Spinal cord (tissue), 10 donors: ENCODE data around the gene JAG1. TPM values are rescaled to one million over a fixed set of nuclear protein-coding genes. Genes with fewer than 3 reads are reported as not detected.

Experiments used
- DNase-seq, 6 donors: peaks; one replicate each; pipeline versions ENCODE4 v3.0.0 to v3.0.0-alpha.2; 2013 to 2015; ENCODE audit warnings: low spot score in 6 of 6, low read depth in 4 of 6
- H3K27ac ChIP-seq: one replicate; pipeline ENCODE4 v1.5.1; 2013; ENCODE audit warnings: low read depth, low read length, control low read depth
- H3K27me3 ChIP-seq: one replicate; pipeline ENCODE4 v1.6.1; 2013; ENCODE audit warnings: low read length; ENCODE audit not compliant: control insufficient read depth, insufficient read depth
- H3K36me3 ChIP-seq: one replicate; pipeline ENCODE4 v1.6.1; 2013; ENCODE audit warnings: low read length; ENCODE audit not compliant: control insufficient read depth, insufficient read depth
- H3K4me1 ChIP-seq: one replicate; pipeline ENCODE4 v1.6.1; 2013; ENCODE audit warnings: low read length; ENCODE audit not compliant: control insufficient read depth, insufficient read depth
- H3K4me3 ChIP-seq: one replicate; pipeline ENCODE4 v1.5.1; 2013; ENCODE audit warnings: low read depth, low read length, control low read depth
- H3K9me3 ChIP-seq: one replicate; pipeline ENCODE4 v1.6.1; 2013; ENCODE audit warnings: low read length; ENCODE audit not compliant: control insufficient read depth, insufficient read depth
- WGBS: methylation state at CpG from one replicate; pipeline ENCODE4 v1.1.5; 2013; ENCODE audit warnings: missing lambda C conversion rate; ENCODE audit not compliant: insufficient coverage; 5-methylcytosine and 5-hydroxymethylcytosine counted together
- polyA plus RNA-seq, 2 donors: library from polyadenylated mRNA; unstranded; fragments of 120-200 nt; gene quantifications; one replicate each; pipeline ENCODE4 v1.2.1, GENCODE V29; 2013; ENCODE audit not compliant: insufficient read length in 2 of 2
- total RNA-seq, 2 donors: library from RNA; depleted of rRNA in 1 of 2; stranded (reverse); fragments of 120-200 nt in 1 of 2; fragments of >200 nt in 1 of 2; gene quantifications; one replicate each; pipeline versions ENCODE4 v1.2.3 to v1.2.4, GENCODE V29; 2013 to 2014
- donor health status: healthy.

JAG1 gene
- total and polyA plus RNA-seq, 4 donors: 24.5 to 74.5 (median 47.3) TPM

DNA sequence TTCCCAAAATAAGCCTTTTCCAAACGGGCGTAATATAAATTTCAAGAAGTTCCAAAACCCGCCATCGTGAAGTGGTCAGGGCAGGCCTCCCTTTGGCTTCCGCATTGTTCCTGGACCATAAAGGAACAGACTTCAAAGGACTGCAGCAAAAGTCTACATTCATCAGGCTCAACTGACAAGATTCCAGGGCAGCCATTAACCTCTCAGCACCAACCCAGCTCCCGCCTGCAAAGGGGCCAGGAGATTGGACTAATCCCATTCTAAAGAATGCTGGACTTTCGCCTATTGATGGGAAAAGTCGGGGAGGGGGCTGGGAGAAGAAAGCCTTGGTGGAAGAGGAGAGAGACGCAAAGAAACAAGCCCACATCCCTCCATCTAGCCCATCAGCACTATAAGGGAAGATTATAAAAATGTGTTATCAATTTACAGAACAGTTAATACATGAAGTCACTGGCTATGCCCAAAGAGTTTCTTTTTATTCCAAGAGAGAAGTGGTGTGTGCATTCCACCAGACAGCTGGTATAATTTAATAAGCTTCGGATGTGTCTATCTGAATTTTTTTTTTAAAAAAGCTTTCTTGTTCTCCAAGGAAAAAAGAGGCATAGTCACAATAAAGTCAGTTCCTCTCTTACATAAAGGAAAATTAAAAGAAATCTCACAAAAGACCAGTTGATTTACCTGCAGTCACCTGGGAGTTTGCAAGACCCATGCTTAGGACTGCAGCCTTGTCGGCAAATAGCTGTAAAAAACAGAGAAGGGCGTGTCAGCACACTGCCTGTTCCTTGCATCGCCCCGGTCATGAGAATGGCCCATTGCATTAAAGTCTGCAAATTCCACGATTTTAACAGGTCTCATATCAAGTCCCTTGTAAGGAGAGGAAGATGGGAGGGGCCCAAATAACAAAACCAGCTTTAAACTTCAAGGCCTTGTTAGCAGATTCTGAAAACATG lies 17.8 kb downstream of the JAG1 start:
- Histone ChIP-seq H3K27me3 (no peaks in the 10 kb centered on the region), H3K4me1 (peaks cover 26% of the 10 kb centered on the region), H3K27ac (no peak overlapping the region), H3K36me3 (peaks cover 23% of the 10 kb centered on the region), H3K4me3 (no peak overlapping the region), H3K9me3 (no peaks in the 10 kb centered on the region)
- WGBS: 66% methylated on average over 7 of the region's 15 CpGs
- DNase-seq: peak in 1 of 6 donors; percentile 28

DNA sequence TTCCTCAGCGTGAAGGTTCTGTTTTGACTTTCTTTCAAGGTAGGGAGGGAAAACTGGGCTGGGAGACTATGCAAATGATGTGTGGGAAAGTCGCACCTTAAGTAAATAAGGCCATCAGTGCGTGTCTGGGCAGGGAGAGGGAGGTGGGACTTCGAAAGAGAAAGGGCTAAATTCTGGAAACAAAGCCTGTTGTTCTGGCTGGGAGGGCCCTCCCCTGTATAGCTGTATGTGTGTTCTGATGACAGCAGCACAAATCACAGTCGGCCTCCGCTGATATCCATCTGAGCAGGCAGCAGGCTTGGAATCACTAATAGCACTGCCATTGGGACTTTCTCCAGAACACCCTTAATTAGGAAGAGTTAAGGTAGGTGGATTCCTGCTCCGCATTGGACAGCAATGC lies 19.2 kb downstream of the JAG1 start:
- no peak overlapping the region for H3K27ac ChIP-seq
- no peak overlapping the region for H3K4me3 ChIP-seq
- peaks cover 36% of the 10 kb centered on the region for H3K4me1 ChIP-seq
- DNase-seq: peak in 1 of 6 donors; percentile 43
- H3K27me3 ChIP-seq: no peaks in the 10 kb centered on the region
- WGBS: 79% methylated on average over 3 of the region's 7 CpGs
- H3K9me3 ChIP-seq: no peaks in the 10 kb centered on the region
- H3K36me3 ChIP-seq: peaks cover 23% of the 10 kb centered on the region

DNA sequence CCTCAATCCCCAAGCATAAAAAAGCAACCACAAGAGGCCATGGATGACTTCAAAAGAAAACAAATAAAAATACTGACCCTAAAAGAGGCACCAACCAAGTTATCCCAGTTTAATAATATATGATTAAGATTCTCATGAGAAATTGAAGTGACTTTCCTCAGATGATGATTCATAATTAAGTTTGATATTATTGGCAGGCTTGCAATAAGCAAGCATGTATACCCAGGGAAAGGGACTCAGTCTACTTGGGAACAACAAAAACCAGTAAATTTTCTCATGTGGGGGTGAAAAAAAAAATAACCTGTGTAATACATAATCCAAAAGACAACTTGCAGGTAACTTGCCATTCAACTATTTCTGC lies 19.6 kb downstream of the JAG1 start:
- no peak overlapping the region for H3K4me3 ChIP-seq
- no peaks in the 10 kb centered on the region for H3K9me3 ChIP-seq
- peak overlapping the region; percentile 54 for H3K27ac ChIP-seq
- H3K27me3 ChIP-seq: no peaks in the 10 kb centered on the region
- DNase-seq: no peak
- peaks cover 23% of the 10 kb centered on the region for H3K36me3 ChIP-seq
- H3K4me1 ChIP-seq: peaks cover 38% of the 10 kb centered on the region

DNA sequence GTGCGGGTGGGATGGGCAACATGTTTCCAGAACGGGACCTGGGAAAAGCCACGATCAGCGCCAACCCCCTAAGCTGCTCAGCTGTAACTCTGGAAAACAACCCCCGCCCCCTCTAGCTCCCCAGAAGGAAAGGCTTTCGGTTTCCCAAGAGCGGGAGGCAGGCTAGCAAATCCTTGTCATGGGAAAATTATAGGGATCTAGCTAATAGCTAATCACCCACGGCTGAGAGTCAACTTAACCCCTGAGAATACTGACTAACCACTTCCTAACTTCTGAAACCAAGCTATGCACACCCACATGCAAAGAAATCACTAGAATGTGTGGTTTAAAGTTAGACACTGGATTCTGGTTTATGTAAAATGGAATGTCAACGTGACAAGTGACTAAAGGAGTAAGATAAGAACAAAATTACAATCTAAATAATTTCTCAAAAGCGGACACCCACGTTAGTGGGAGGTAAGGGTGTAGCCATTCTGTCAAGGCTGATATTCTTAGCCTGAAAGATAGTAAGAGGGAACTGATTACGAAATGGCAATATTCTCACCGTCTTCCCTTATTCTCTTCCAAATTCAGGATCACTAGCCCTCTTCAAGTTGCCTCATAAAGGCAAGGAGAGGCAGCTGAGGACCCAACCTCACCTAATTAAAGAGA lies 20.1 kb downstream of the JAG1 start:
- H3K4me3 ChIP-seq: no peak overlapping the region
- peak overlapping the region; percentile 54 for H3K27ac ChIP-seq
- H3K36me3 ChIP-seq: peaks cover 23% of the 10 kb centered on the region

DNA sequence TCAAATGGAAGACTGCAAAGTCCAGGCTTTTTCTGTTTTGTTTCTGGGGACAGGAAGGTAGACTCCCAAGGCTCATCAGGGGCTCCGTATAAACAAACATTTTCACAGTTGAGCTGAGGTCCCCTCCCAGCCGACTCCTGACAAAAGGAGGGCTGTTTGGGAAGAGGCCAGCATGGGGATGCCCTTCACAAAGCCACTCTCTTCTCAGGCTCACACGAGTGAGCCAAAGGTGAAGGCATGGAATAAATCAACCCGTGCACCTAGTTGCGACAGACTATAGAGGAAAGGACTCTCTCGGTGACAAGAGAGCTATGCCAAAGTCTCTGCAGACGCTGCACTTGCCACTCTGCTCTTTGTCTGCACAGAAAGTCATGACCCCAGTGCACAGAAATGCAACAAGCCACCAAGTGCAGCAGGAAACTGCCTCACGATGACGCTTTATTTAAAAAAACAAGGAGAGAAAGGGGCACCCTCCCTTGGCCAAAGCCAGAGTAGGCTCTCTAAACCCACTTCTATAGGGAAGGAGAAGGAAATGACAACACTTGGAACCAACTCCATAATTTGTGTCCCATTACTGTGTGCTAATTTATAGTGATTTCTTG lies 21.0 kb downstream of the JAG1 start:
- no peaks in the 10 kb centered on the region for H3K9me3 ChIP-seq
- peaks cover 38% of the 10 kb centered on the region for H3K4me1 ChIP-seq
- peak in 2 of 6 donors; percentile 70 to 84 for DNase-seq
- WGBS: 17% methylated on average over 6 of the region's 9 CpGs
- H3K36me3 ChIP-seq: peaks cover 21% of the 10 kb centered on the region
- H3K27ac ChIP-seq: peak overlapping the region; percentile 54
- no peaks in the 10 kb centered on the region for H3K27me3 ChIP-seq
- H3K4me3 ChIP-seq: no peak overlapping the region

More for the DNA sequence above, 20.1 kb downstream of the JAG1 start:
- no peak for DNase-seq
- 75% methylated on average over 2 of the region's 13 CpGs for WGBS
- no peaks in the 10 kb centered on the region for H3K27me3 ChIP-seq
- peaks cover 39% of the 10 kb centered on the region for H3K4me1 ChIP-seq
- no peaks in the 10 kb centered on the region for H3K9me3 ChIP-seq

DNA sequence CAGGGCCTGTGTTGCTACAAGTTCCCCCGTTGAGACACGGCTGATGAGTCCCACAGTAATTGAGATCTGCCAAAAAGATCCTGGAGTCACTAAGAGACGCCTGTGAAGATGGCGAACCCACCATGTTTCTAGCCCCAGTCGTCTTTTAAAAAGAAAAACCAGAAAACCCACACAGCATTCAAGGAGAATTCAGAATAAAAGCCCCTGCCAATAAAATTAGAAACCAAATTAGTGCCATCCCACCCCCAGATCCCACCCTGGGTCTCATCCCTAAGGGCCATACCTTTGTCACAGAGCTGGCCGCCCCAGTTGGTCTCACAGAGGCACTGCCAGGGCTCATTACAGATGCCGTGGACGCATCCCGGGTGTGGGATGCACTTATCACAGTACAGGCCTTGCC lies 21.6 kb downstream of the JAG1 start:
- 43% methylated on average over 9 of the region's 9 CpGs for WGBS

DNA sequence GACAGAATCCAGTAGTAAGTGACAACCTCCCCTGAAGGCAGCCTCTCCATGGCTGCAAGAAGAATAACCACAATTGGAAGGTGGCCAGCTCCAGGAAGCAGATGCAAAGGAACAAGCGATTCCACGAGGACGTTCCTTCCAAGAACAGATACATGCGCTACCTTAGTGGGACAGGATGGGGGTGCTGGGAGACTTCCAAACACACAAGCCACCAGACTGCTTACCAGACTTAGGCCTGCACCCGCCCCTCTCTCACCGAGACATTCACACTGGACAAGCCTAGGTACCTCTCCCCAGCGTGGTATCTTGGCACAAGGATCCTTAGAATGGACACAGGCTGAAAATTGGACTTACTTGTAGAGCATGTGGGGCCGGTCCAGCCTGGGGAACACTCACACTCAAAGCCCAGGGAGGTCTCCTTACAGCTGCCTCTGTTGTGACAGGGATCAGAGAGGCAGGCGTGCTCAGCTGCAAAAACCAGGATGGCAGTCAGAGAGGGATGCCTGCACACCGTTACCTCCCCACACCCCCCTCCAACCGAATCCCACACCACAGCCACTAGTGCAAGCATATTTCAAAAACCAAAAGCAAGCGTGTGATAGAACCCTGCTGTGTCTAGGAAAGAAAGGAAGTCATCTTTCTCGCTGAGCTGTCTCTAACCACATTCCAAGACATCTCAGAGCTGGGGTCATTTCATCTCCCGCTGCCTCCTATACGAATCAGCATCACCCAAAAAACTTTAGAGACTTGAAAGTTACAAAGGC lies 22.4 kb downstream of the JAG1 start:
- peak in 2 of 6 donors; percentile 68 to 76 for DNase-seq
- H3K4me1 ChIP-seq: peaks cover 41% of the 10 kb centered on the region
- WGBS: 49% methylated on average over 6 of the region's 15 CpGs
- no peaks in the 10 kb centered on the region for H3K9me3 ChIP-seq
- peak overlapping the region; percentile 54 for H3K27ac ChIP-seq
- no peak overlapping the region for H3K4me3 ChIP-seq
- H3K27me3 ChIP-seq: no peaks in the 10 kb centered on the region
- H3K36me3 ChIP-seq: peaks cover 30% of the 10 kb centered on the region

More for the DNA sequence above, 21.6 kb downstream of the JAG1 start:
- no peak for DNase-seq
- H3K27me3 ChIP-seq: no peaks in the 10 kb centered on the region
- H3K9me3 ChIP-seq: no peaks in the 10 kb centered on the region
- H3K4me1 ChIP-seq: peaks cover 41% of the 10 kb centered on the region
- H3K36me3 ChIP-seq: peaks cover 24% of the 10 kb centered on the region
- H3K4me3 ChIP-seq: no peak overlapping the region
- peak overlapping the region; percentile 54 for H3K27ac ChIP-seq

DNA sequence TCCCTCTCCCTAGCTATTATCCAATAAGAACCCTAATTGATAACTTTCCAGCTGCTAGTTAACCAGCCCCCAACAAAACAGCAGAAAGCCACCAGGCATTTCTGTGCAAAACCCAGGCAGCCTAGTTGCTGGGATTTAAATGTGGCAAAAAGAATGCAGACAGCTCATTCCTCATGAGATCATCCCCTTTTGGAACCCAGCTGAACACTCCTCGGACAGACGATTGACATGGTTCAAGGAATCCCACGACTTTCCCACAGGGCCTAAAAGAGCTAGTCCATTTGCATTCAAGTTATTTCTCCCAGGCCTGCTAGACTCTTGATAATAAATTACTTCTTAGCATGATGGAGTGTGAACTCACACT lies 24.0 kb downstream of the JAG1 start:
- peaks cover 42% of the 10 kb centered on the region for H3K4me1 ChIP-seq
- H3K36me3 ChIP-seq: peaks cover 41% of the 10 kb centered on the region
- peak overlapping the region; percentile 20 for H3K27ac ChIP-seq
- no peaks in the 10 kb centered on the region for H3K9me3 ChIP-seq
- H3K4me3 ChIP-seq: no peak overlapping the region
- peak in 2 of 6 donors; percentile 42 to 53 for DNase-seq
- H3K27me3 ChIP-seq: no peaks in the 10 kb centered on the region
- 39% methylated on average over 2 of the region's 3 CpGs for WGBS

DNA sequence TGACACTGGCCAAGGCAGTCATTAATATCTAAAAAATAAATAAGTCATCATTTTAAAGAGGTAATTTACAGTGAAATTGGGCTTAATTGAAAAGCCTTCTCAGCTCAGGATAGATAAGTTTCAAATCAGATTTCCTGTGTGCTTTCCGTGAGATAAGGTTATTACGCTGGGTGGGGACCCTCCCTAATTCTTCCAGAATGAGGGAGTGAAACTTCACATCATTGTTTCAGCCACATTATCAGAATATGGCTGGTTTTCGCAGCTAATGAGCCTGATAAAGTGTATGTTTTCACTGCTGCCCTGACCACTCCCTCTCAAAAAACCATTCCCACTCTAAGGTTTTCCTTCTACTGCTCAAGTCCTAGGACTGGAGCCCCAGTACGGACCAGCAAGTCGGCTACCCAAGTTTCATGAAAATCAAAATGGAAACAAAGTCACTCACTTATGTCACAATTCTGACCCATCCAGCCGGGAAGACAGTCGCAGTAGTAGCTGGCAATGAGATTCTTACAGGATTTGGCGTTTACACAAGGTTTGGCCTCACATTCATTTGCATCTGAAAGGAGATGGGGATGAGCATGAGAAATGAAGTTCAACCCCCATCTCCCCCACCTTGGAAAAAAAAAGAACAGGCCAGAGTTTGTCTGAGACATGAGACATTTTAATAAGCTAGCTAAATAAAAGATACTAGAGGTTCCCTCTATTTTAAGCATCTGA lies 24.6 kb downstream of the JAG1 start:
- DNase-seq: peak in 2 of 6 donors; percentile 43 to 54
- Histone ChIP-seq H3K27me3 (no peaks in the 10 kb centered on the region), H3K36me3 (peaks cover 47% of the 10 kb centered on the region), H3K4me1 (peaks cover 44% of the 10 kb centered on the region), H3K27ac (peak overlapping the region; percentile 20), H3K4me3 (no peak overlapping the region), H3K9me3 (no peaks in the 10 kb centered on the region)
- 47% methylated on average over 2 of the region's 8 CpGs for WGBS
